T-helper 2 cell treated with Interferon-gamma antibody and Interleukin-4, amounts not matched to agents 100 ng/mL and 5 ng/mL, for 36 hours (primary cell): ENCODE results near the gene CDK5RAP2. TPM values are rescaled to one million over a fixed set of nuclear protein-coding genes. Genes with fewer than 3 reads are reported as not detected.

Experiments used
- intact Hi-C: fragments of 100-400 bp; cut with micrococcal nuclease; formaldehyde crosslinking; loops from one replicate; pipeline ENCODE4 v1.15.1; 2023
- total RNA-seq: library from RNA; stranded (reverse); gene quantifications from 2 replicates; pipeline ENCODE4 v1.2.3, GENCODE V29; 2022

The CDK5RAP2 gene
- total RNA-seq, 1 donor from 2014 or later, result 91.6 TPM

GRCh38 chr9:120410925-120411501 is 169.0 kb downstream of the CDK5RAP2 start:
- intact Hi-C loops, result no loop called here

DNA sequence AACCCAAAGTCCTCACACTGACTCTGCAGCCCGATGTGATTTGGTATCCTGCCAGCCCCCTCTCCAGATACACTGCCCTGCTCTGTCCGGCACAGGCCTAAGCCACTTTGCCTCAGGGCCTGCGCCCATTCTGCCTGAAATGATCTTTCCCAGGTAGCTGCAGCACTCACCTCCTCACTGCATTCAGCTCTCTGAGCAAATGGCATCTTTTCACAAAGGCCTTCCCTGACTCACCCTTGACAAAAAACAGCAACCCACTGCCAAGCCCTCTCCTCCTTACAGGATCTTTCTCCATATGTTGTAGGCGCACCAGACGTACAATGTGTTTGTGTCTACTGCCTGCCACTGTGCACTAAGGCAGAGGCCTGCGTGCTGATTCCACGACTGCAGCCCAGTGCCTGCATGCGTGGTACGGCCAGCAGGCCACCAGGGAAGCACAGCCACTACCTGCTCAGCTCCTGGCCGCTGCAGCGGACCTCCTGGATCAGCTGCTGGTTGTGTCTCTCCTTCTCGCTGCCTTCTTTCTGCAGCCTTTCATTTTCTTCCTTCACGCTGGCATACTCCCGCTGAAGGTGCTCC is 171.2 kb downstream of the CDK5RAP2 start:
- intact Hi-C loops, result no loop called here

GRCh38 chr9:120405860-120406259 is 174.1 kb downstream of the CDK5RAP2 start:
- intact Hi-C loops, result no loop called here

- intact Hi-C loops, result no loop called here
Observed at GRCh38 chr9:120405134-120405533, 174.8 kb downstream of the CDK5RAP2 start.

- intact Hi-C loops, result no loop called here
Observed at GRCh38 chr9:120403543-120403856, 176.5 kb downstream of the CDK5RAP2 start.

- intact Hi-C loops, result no loop called here
Observed at GRCh38 chr9:120402741-120403542, 177.0 kb downstream of the CDK5RAP2 start.

GRCh38 chr9:120399940-120400339 is 180.0 kb downstream of the CDK5RAP2 start:
- intact Hi-C loops, result no loop called here

GRCh38 chr9:120398286-120398685 is 181.7 kb downstream of the CDK5RAP2 start:
- intact Hi-C loops, result no loop called here

GRCh38 chr9:120397453-120397852 is 182.5 kb downstream of the CDK5RAP2 start:
- intact Hi-C loops, result no loop called here

- intact Hi-C loops, result no loop called here
Observed at GRCh38 chr9:120396931-120397330, 183.0 kb downstream of the CDK5RAP2 start.

DNA sequence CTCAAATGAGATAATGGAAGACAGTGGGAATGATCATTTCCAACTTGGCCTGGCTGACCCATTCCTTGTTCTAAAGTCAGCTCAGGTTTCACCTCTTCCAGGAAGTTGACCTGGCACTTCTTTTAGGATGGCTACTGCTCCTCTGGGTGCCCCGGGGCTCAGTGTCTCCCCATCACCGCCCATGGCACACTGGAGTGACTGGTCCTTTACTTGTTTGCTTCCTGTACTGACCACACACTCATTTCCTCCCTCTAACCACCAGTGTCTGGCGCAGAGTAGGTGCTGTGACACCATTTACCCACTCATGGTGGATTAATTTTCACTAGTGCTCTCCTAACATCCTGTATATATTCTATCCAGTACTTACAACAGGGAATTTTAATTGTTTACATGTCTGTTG is 183.5 kb downstream of the CDK5RAP2 start:
- intact Hi-C loops, result no loop called here

DNA sequence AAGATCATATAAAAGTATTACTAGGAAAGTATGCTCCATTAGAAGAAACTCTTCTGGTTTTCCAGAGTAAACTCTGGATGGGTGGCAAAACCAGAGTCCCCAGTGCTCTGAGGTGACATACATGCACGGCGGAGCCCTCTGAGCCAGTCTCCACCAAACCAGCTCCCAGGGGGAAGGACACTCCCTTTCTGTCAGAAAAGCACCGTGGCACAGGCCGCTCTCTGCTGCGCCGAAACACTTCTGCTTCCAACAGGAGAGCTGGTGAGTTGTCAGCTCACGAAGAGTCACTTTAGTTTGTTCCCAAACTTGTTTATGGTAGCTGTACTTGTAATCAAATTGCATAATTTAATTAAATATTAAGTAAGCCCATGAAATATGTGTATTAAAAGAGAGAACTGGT is 184.6 kb downstream of the CDK5RAP2 start:
- intact Hi-C loops, result no loop called here

- intact Hi-C loops, result no loop called here
Observed at GRCh38 chr9:120394058-120394669, 185.8 kb downstream of the CDK5RAP2 start.

- intact Hi-C loops, result no loop called here
Observed at GRCh38 chr9:120393386-120394057, 186.4 kb downstream of the CDK5RAP2 start.

- intact Hi-C loops, result no loop called here
Observed at GRCh38 chr9:120392711-120393110, 187.3 kb downstream of the CDK5RAP2 start.

DNA sequence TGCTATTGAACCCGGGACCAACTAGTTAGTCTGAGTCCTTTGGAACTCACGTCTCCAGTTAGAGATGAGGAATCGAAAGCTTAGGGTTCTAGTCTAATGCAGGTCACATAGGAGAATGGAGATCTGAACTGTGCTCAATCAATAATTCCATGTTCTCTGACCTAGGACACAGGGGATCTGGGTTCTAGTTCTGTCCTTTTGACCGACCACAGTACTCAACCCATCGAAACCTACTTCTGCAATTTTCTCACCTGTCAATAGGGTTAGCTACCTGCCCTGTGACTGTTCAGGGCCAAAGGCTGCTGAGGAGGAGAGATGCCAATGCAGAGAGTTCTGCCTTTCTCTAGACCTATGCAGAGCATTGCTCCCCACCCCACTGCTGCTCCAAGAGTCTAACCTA is 187.7 kb downstream of the CDK5RAP2 start:
- intact Hi-C loops, result no loop called here

DNA sequence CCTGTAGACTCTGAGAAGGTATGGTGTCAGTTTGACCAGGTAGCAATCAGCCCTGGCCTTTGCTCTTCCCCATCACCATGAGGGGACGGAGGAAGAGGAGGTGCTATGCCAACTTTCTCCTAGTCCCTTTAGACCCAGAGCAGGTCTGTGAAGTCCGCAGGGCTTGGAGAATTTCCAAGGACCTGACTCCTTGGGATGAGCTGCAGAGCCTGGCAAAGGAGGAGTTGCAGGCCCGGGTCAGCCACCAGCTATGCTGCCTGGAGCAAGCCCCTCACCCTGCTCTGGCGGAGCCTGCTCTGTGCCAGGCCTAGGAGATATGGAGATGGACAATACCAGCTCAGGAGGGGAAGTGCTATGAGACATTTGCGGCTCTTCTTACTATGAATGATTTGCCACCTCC is 188.3 kb downstream of the CDK5RAP2 start:
- intact Hi-C loops, result no loop called here

GRCh38 chr9:120390637-120391190 is 189.3 kb downstream of the CDK5RAP2 start:
- intact Hi-C loops, result no loop called here

DNA sequence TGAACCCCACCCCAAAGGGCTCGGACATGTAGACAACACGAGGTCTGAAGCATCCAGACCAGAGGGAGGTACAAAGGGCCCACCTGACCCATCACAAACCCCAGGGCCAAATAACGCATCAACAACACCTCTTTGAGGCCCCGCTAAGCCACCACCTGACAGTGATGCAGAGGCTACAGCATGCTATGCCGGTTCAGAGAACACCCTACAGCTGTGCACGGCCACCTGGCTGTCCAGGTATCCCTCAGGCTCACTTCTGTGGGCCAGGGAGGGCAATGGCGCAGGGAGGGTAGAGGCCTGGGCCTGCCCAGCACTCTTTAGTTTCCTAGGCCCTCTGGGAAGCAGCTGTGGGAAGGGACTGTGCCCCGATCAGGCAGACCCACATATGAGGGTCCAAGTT is 190.1 kb downstream of the CDK5RAP2 start:
- intact Hi-C loops, result no loop called here

DNA sequence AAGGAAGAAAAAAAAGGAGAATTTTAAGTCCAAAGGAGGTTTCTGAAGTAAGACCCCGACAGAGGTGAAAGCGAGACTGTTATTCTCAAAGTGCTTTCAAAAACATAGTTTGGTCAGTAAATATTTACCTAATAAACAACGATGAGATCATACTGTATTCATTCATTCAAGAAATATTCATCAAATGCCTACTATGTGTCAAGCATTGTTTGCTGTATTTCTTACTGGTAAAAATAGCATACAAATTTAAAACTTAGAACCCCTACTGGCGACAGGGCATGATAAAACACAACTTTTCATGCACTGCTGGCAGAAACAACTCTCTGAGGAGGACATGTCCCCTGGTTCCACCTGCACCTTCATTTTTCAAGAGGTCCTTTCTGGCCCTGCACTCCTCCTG is 190.7 kb downstream of the CDK5RAP2 start:
- intact Hi-C loops, result no loop called here

DNA sequence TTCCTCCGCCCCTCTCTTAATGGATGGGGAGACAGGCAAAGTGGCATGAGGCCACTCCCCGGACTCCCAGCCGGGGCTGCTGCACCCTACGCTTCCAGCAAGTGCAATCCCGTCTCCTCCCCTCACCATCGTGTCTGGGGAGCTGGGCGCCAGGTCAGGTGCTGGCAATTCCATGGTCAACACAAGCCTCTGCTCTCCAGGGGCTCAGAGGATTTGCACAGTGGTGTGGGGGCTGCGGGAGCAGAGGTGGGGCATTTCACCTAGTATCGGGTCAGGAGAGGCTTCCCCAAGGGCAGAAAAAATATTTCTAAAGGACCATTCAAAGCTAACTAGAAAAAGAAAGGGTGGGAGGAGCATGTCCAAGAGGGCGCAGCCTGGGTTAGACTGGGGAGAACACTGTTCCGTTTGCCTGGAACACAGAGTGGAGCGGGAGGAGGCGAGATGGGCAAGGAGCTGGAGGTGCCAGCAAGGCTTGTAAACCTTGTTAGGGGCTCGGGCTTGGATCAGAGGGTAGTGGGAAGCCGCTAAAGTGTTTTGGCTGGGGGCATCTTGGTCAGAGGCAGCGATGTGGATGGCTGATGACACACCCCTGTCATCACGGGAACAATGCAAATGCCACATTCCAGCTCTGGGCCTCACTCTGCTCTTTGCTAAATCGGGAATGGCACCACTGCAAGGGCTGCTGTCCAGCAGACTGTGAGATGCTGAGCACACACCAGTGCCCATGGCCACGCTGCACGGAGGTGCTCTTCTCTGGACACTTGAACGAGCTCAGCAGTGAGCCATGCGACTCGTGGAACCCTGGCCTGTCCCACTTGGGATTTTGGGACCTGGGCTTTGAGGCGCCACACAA is 191.7 kb downstream of the CDK5RAP2 start:
- intact Hi-C loops, result no loop called here
